ENCODE results near the gene ATP6V0B.

ATP6V0B gene

DNA sequence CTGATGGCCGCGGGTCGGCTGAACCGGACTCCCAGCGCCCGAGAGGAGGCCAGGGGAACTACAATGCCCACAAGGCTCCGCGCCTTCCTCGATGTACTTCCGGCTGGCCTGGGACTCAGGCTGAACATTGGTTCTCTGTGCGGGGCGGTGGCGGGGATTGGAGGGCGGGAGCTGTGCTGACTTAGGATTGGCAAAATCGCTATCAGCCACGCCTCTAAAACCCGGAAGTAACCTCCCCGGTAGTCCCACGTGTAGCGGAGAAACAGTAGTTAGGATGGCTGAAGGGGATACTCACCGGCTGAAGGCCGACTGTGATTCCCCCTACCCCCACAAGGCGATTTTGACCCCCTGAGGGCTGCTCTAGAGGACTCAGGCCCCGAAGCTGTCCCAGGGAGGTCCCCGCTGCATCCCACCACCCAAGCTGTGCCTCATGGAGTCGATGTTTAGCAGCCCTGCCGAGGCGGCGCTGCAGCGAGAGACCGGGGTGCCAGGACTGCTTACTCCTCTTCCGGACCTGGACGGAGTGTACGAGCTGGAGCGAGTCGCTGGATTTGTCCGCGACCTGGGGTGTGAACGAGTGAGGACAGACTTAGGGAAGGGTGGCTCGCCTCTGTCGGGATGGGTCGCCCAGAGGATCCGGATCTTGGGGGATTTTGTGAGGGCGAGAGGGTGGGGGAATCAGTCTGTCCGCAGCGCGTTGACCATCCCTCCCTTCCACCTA lies 4.9 kb upstream of the ATP6V0B start, which contains the start of gene DPH2:
Gene DPH2, plus strand, starts transcription at position 265 of the 721 bp plus-strand sequence. Its CDS starts 166 bp downstream, at position 431.
- Histone ChIP-seq H3K4me3 (ENCODE audit: low read depth, low read length) (peak within 1 kb of the TSS; percentile 99), H3K27ac (ENCODE audit: low read depth, low read length) (no peak within 1 kb of the TSS), H3K36me3 (ENCODE audit: insufficient read depth, low read length) (no peaks in the 10 kb centered on the region; the same call in 1 of the 2 replicates), H3K27me3 (ENCODE audit: insufficient read depth, low read length) (no peaks in the 10 kb centered on the region), H2AFZ (ENCODE audit: low read length, unreplicated experiment) (peak within 1 kb of the TSS; percentile 97), H3K4me1 (ENCODE audit: control insufficient read depth, insufficient read depth, low read length, unreplicated experiment) (peaks cover 7% of the 10 kb centered on the region), H3K79me2 (ENCODE audit: control insufficient read depth, insufficient read depth, low read length, unreplicated experiment) (peaks cover 9% of the 10 kb centered on the region)

DNA sequence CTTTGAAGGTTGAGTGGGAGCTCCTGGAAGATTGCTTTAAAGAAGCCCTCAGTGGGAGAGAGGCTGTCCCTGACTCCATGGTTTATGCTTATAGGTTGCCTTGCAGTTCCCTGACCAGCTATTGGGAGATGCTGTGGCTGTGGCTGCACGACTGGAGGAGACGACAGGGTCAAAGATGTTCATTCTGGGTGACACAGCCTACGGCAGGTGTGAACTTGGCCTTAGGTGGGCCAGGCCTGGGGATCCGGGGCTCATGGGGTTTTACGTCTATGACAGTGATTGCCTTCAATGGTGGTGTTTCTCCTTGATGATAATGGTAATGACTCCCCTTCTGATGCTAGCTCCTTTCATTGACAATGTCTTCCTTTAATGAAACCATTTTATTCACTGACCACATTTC lies 4.3 kb upstream of the ATP6V0B start:
- Histone ChIP-seq H3K27me3 (ENCODE audit: insufficient read depth, low read length) (no peaks in the 10 kb centered on the region), H3K27ac (ENCODE audit: low read depth, low read length) (no peak overlapping the region), H3K4me1 (ENCODE audit: control insufficient read depth, insufficient read depth, low read length, unreplicated experiment) (peaks cover 7% of the 10 kb centered on the region), H3K4me3 (ENCODE audit: low read depth, low read length) (peak overlapping the region; percentile 99), H3K36me3 (ENCODE audit: insufficient read depth, low read length) (no peaks in the 10 kb centered on the region; the same call in 1 of the 2 replicates), H2AFZ (ENCODE audit: low read length, unreplicated experiment) (peak overlapping the region; percentile 97), H3K79me2 (ENCODE audit: control insufficient read depth, insufficient read depth, low read length, unreplicated experiment) (peaks cover 14% of the 10 kb centered on the region)

DNA sequence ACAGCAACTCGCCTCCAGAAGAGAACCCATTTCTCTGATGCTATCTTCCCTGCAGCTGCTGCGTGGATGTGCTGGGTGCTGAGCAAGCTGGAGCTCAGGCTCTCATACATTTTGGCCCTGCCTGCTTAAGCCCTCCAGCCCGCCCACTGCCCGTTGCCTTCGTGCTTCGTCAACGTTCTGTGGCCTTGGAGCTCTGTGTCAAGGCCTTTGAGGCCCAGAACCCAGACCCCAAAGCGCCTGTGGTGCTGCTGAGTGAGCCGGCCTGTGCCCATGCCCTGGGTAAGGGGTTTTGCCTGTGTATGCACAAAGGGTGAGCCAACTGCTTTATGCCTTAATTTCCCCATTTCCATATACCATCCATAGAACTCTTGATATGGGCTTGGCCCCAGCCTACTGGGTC lies 3.8 kb upstream of the ATP6V0B start:
- peaks cover 8% of the 10 kb centered on the region for H3K4me1 ChIP-seq (ENCODE audit: control insufficient read depth, insufficient read depth, low read length, unreplicated experiment)
- peak overlapping the region; percentile 99 for H3K4me3 ChIP-seq (ENCODE audit: low read depth, low read length)
- no peaks in the 10 kb centered on the region for H3K27me3 ChIP-seq (ENCODE audit: insufficient read depth, low read length)
- H3K79me2 ChIP-seq (ENCODE audit: control insufficient read depth, insufficient read depth, low read length, unreplicated experiment), result peaks cover 19% of the 10 kb centered on the region
- H3K36me3 ChIP-seq (ENCODE audit: insufficient read depth, low read length), result no peaks in the 10 kb centered on the region; the same call in 1 of the 2 replicates
- no peak overlapping the region for H3K27ac ChIP-seq (ENCODE audit: low read depth, low read length)
- no peak overlapping the region for H2AFZ ChIP-seq (ENCODE audit: low read length, unreplicated experiment)

DNA sequence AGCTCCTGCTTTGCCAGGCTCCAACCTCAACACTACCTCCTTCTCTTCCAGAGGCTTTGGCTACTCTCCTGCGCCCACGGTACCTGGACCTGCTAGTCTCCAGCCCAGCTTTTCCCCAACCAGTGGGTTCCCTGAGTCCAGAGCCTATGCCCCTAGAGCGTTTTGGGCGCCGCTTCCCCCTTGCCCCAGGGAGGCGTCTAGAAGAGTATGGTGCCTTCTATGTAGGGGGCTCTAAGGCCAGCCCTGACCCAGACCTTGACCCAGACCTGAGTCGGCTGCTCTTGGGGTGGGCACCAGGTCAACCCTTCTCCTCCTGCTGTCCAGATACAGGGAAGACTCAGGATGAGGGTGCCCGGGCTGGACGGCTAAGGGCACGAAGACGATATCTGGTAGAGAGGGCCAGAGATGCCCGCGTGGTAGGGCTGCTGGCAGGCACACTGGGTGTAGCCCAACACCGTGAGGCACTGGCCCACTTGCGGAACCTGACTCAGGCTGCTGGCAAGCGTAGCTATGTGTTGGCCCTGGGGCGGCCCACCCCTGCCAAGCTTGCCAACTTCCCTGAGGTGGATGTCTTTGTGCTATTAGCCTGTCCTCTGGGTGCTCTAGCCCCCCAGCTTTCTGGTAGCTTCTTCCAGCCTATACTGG lies 3.3 kb upstream of the ATP6V0B start:
- H2AFZ ChIP-seq (ENCODE audit: low read length, unreplicated experiment), result no peak overlapping the region

DNA sequence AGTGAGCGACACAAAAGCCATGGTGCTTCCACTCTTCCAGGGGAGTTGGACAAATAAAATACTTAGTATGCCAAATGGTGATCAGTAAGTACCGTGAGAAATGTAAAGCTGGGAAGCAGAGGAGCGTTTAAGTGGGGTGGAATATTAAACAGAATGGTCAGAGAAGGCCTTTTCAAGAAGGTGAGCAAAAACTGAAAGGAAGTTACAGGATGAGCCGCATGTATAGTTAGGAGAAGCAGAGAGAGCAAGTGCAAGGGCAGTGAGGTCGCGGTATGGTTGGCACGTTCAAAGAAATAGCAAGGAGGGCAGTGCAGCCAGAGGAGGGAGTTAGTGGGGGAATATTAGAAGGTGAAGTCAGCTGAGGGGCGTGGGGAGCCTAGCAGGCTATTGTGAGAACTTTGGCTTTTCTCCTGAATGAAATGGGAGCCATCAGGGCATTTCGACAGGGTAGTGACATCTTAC lies 748 bp upstream of the ATP6V0B start:
- Histone ChIP-seq H2AFZ (ENCODE audit: low read length, unreplicated experiment) (peak overlapping the region; percentile 79), H3K27me3 (ENCODE audit: insufficient read depth, low read length) (no peaks in the 10 kb centered on the region), H3K27ac (ENCODE audit: low read depth, low read length) (no peak overlapping the region), H3K79me2 (ENCODE audit: control insufficient read depth, insufficient read depth, low read length, unreplicated experiment) (peaks cover 44% of the 10 kb centered on the region), H3K4me1 (ENCODE audit: control insufficient read depth, insufficient read depth, low read length, unreplicated experiment) (peaks cover 35% of the 10 kb centered on the region), H3K36me3 (ENCODE audit: insufficient read depth, low read length) (peaks cover 11% of the 10 kb centered on the region; the same call in 1 of the 2 replicates), H3K4me3 (ENCODE audit: low read depth, low read length) (peak overlapping the region; percentile 86)

More for the DNA sequence above, 3.3 kb upstream of the ATP6V0B start:
- Histone ChIP-seq H3K4me3 (ENCODE audit: low read depth, low read length) (peak overlapping the region; percentile 99; the same call in 1 of the 2 replicates), H3K27ac (ENCODE audit: low read depth, low read length) (no peak overlapping the region), H3K4me1 (ENCODE audit: control insufficient read depth, insufficient read depth, low read length, unreplicated experiment) (peaks cover 14% of the 10 kb centered on the region), H3K79me2 (ENCODE audit: control insufficient read depth, insufficient read depth, low read length, unreplicated experiment) (peaks cover 24% of the 10 kb centered on the region), H3K27me3 (ENCODE audit: insufficient read depth, low read length) (no peaks in the 10 kb centered on the region), H3K36me3 (ENCODE audit: insufficient read depth, low read length) (peaks cover 5% of the 10 kb centered on the region; the same call in 1 of the 2 replicates)

DNA sequence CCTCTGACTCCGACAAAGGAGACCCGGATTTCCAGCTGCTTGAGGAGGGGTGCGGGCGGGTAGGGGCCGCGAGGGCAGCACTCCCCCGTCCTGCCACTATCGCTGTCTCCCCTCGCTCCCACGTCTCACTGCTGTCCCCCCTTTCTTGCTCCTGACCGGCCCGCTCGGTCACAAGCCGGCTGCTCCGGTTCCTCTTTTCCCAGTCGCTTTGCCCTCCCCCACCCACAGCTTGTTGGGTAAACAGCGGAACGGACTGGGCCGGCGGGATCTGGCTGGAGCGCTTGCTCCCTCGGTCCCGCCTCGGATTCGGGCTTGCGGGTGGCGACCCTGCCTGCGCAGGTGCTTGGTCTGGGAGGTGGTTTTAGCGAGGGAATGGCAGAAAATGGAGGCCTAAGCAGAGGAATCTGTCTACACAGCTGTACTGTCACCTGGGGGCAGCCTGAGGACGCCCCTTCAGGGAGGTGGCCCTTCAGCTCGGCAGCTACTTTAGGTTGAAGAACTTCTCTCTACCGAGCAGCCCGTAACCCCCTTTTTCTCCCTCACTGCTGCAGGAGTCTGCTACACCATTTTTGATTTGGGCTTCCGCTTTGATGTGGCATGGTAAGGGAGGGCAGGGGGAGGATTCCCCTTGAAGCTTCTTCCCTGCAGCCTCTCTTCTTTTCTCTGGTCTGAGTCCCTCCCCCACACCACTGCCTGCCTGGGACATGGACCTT lies 645 bp downstream of the ATP6V0B start:
- Histone ChIP-seq H2AFZ (ENCODE audit: low read length, unreplicated experiment) (no peak overlapping the region), H3K4me1 (ENCODE audit: control insufficient read depth, insufficient read depth, low read length, unreplicated experiment) (peaks cover 36% of the 10 kb centered on the region), H3K36me3 (ENCODE audit: insufficient read depth, low read length) (peaks cover 11% of the 10 kb centered on the region; the same call in 1 of the 2 replicates), H3K27ac (ENCODE audit: low read depth, low read length) (peak overlapping the region; percentile 45; the same call in 1 of the 2 replicates), H3K27me3 (ENCODE audit: insufficient read depth, low read length) (no peaks in the 10 kb centered on the region), H3K79me2 (ENCODE audit: control insufficient read depth, insufficient read depth, low read length, unreplicated experiment) (peaks cover 53% of the 10 kb centered on the region), H3K4me3 (ENCODE audit: low read depth, low read length) (peak overlapping the region; percentile 86)

GRCh38 chr1:43976045-43976444 lies 1.3 kb downstream of the ATP6V0B start:
- peaks cover 11% of the 10 kb centered on the region; the same call in 1 of the 2 replicates for H3K36me3 ChIP-seq (ENCODE audit: insufficient read depth, low read length)

GRCh38 chr1:43976890-43977289 lies 2.1 kb downstream of the ATP6V0B start:
- Histone ChIP-seq H3K27ac (ENCODE audit: low read depth, low read length) (no peak overlapping the region), H3K27me3 (ENCODE audit: insufficient read depth, low read length) (no peaks in the 10 kb centered on the region), H3K36me3 (ENCODE audit: insufficient read depth, low read length) (peaks cover 11% of the 10 kb centered on the region; the same call in 1 of the 2 replicates), H3K79me2 (ENCODE audit: control insufficient read depth, insufficient read depth, low read length, unreplicated experiment) (peaks cover 60% of the 10 kb centered on the region), H2AFZ (ENCODE audit: low read length, unreplicated experiment) (no peak overlapping the region), H3K4me3 (ENCODE audit: low read depth, low read length) (peak overlapping the region; percentile 86), H3K4me1 (ENCODE audit: control insufficient read depth, insufficient read depth, low read length, unreplicated experiment) (peaks cover 38% of the 10 kb centered on the region)

More at GRCh38 chr1:43976045-43976444, 1.3 kb downstream of the ATP6V0B start:
- Histone ChIP-seq H2AFZ (ENCODE audit: low read length, unreplicated experiment) (no peak overlapping the region), H3K79me2 (ENCODE audit: control insufficient read depth, insufficient read depth, low read length, unreplicated experiment) (peaks cover 55% of the 10 kb centered on the region), H3K27ac (ENCODE audit: low read depth, low read length) (no peak overlapping the region), H3K27me3 (ENCODE audit: insufficient read depth, low read length) (no peaks in the 10 kb centered on the region), H3K4me3 (ENCODE audit: low read depth, low read length) (peak overlapping the region; percentile 86), H3K4me1 (ENCODE audit: control insufficient read depth, insufficient read depth, low read length, unreplicated experiment) (peaks cover 36% of the 10 kb centered on the region)

DNA sequence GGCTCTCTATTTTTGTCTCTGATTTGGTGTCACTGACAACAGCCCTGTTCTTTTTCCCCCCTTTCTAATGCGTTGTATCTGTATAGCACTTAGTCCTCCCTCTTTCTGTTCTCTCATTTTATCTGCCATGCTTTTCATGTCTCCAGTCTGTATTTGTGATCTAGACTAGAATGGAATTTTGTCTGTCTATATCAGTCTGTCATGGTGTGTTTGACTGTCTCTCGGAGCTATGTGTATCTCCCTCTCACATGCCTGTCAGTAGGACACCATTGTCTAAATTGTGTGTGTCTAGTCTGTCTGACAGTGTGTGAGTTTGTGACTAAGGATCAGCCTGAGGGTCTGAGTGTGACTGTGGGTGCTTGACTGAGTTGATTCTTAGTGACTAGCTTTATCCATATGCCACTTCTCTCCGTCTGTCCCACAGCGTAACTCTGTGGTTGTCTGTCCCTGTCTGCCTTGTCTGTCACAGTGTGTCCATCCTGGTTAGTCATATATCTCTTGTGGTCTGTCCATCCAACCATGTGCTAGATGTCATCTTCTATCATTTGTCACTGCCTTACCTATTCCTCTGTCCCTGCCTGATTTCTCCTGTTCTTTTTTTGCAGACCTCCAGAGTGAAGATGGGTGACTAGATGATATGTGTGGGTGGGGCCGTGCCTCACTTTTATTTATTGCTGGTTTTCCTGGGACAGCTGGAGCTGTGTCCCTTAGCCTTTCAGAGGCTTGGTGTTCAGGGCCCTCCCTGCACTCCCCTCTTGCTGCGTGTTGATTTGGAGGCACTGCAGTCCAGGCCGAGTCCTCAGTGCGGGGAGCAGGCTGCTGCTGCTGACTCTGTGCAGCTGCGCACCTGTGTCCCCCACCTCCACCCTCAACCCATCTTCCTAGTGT lies 2.9 kb downstream of the ATP6V0B start:
- no peak overlapping the region for H2AFZ ChIP-seq (ENCODE audit: low read length, unreplicated experiment)
- peaks cover 60% of the 10 kb centered on the region for H3K79me2 ChIP-seq (ENCODE audit: control insufficient read depth, insufficient read depth, low read length, unreplicated experiment)
- H3K4me1 ChIP-seq (ENCODE audit: control insufficient read depth, insufficient read depth, low read length, unreplicated experiment), result peaks cover 38% of the 10 kb centered on the region
- no peak overlapping the region for H3K27ac ChIP-seq (ENCODE audit: low read depth, low read length)
- peaks cover 11% of the 10 kb centered on the region; the same call in 1 of the 2 replicates for H3K36me3 ChIP-seq (ENCODE audit: insufficient read depth, low read length)
- no peaks in the 10 kb centered on the region for H3K27me3 ChIP-seq (ENCODE audit: insufficient read depth, low read length)
- peak overlapping the region; percentile 83; the same call in 1 of the 2 replicates for H3K4me3 ChIP-seq (ENCODE audit: low read depth, low read length)
